Prostate gland (tissue), 2 donors: ENCODE measurements around the gene ZNF804B.

Source experiments
- POLR2A ChIP-seq: fragments of 450-650 bp; IDR thresholded peaks from one replicate; pipeline ENCODE4 v1.6.1; 2016; ENCODE audit warnings: antibody characterized with exemption, mild to moderate bottlenecking
- TF ChIP-seq, protein P1 (sequence below), 4 experiments: fragments of 200-600 bp in 2 of 4; fragments of 450-650 bp in 2 of 4; sonication (generic) in 2 of 4; IDR thresholded peaks; 1 replicate in 3 of 4; 2 replicates in 1 of 4; pipeline ENCODE4 v1.5.1; 2016 to 2019; ENCODE audit warnings: antibody characterized with exemption in 4 of 4, mild to moderate bottlenecking in 2 of 4, moderate library complexity in 2 of 4

DNA sequence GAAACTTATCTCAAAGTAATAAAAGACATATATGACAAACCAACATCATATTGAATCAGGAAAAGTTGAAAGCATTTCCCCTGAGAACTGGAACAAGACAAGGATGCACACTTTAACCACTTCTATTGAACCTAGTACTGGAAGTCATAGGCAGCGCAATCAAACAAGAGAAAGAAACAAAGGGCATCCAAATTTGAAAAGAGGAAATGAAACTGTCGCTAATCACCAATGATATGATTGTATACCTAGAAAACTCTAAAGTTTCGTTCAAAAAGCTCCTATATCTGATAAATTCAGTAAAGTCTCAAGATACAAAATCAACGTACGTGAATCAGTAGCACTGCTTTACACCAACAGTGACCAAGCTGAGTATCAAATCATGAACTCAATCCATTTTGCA, 173.8 kb downstream of the ZNF804B start:
- TF ChIP-seq, protein P1, sequence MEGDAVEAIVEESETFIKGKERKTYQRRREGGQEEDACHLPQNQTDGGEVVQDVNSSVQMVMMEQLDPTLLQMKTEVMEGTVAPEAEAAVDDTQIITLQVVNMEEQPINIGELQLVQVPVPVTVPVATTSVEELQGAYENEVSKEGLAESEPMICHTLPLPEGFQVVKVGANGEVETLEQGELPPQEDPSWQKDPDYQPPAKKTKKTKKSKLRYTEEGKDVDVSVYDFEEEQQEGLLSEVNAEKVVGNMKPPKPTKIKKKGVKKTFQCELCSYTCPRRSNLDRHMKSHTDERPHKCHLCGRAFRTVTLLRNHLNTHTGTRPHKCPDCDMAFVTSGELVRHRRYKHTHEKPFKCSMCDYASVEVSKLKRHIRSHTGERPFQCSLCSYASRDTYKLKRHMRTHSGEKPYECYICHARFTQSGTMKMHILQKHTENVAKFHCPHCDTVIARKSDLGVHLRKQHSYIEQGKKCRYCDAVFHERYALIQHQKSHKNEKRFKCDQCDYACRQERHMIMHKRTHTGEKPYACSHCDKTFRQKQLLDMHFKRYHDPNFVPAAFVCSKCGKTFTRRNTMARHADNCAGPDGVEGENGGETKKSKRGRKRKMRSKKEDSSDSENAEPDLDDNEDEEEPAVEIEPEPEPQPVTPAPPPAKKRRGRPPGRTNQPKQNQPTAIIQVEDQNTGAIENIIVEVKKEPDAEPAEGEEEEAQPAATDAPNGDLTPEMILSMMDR (IDR thresholded peaks at IDR 0.05): no peak
- TF ChIP-seq POLR2A: no peak
